ENCODE measurements around the gene PBX4.

The PBX4 gene

DNA sequence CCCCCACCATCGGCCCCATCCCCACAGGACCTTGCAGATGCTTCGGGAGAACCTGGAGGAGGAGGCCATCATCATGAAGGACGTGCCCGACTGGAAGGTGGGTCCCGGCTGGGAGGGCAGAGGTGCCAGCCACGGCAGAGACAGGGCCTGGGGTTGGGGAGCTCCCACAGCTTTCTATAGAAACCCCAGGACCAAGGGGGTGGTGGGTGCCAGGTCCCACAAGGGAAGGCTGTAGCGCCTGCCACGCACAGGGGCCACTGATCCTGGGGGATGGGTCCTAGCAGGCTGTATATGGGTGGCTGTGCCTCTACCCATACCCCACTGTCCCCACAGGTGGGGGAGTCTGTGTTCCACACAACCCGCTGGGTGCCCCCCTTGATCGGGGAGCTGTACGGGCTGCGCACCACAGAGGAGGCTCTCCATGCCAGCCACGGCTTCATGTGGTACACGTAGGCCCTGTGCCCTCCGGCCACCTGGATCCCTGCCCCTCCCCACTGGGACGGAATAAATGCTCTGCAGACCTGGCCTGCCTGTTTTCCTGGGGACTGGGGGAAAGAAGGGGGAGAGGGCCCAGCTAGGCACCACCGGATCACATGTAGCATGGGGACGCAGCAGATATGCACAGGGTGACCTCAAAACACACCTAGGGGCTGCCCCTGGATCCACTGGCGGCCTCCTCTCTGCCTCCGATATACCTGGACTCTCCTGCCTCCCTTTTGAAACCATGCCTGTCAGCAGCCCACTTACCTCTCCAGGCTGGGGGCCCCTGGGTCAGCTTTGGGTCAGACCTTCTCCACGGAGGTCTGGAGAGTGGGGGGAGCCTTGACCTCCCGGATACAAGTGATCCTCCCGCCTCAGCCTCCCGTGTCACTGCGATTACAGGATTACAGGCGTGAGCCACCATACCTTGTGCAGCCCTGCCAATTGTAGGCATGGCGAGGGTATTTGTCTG is 90.5 kb downstream of the PBX4 start:
- peaks cover 26% of the 10 kb centered on the region for H3K4me1 Mint-ChIP-seq
- H3K27ac Mint-ChIP-seq: peak overlapping the region in 1 of 2 donors; percentile 12
- ATAC-seq (peak; percentile 10), DNase-seq (no peak)
- H3K27me3 Mint-ChIP-seq: no peaks in the 10 kb centered on the region
- no peaks in the 10 kb centered on the region for H3K9me3 Mint-ChIP-seq
- H3K4me3 Mint-ChIP-seq: no peak overlapping the region

DNA sequence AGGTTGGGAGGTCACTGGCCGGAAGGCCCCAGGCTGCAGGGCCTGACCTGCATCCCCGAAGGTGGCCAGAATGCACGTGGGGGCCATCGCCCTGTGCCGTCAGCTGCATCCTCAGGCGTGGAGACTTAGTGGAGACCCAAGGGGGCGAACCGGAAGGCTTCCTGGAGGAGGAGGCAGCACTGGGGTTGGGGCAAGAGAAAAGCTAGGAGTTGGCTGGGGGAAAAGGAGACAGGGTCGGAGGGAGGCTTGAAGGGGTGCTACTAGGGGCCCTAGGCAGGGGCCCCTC is 91.2 kb downstream of the PBX4 start:
- Mint-ChIP-seq H3K9me3 (no peaks in the 10 kb centered on the region), H3K27me3 (no peaks in the 10 kb centered on the region), H3K27ac (peak overlapping the region in 1 of 2 donors; percentile 12), H3K4me3 (no peak overlapping the region), H3K4me1 (peaks cover 26% of the 10 kb centered on the region)
- DNase-seq (no peak), ATAC-seq (no peak)

DNA sequence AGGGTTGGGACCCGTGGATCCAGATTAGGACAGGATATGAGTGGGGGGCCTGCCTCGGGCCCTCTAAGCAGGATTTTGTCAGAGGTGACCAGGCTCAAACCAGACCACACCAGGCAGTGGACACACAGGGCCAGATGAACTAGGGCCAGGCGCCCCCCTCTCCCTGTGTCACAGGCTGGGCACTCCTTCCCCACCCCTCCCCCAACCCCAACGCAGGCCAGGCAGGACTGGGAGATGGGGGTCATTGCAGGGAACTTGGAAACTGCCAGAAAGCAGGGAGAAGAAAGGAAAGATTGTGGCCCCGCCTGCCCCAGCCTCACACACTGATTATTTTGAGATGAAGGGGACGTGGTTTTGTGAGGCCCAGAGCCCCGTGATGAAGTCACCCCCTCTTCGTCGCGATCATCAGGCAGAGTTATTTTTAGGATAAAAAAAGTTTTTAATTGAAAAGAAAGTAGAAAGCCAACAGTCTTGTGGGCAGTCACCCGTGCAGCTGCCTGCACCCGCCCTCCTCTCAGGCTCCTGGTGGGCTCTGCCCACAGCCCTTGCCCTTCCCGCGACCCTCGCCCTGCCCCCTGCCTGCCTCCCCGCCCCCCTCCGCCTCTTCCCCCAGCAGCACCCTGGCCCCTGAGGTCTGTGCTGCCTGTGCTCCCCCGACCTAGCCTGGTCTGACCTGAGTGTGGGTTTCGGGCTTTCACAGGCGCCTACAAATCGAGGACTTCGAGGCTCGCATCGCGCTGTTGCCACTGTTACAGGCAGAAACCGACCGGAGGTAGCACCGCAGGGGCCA is 91.7 kb downstream of the PBX4 start:
- Mint-ChIP-seq H3K27ac (no peak overlapping the region), H3K27me3 (no peaks in the 10 kb centered on the region), H3K4me1 (peaks cover 21% of the 10 kb centered on the region), H3K4me3 (no peak overlapping the region), H3K9me3 (no peaks in the 10 kb centered on the region)
- ATAC-seq: no peak
- DNase-seq: no peak

DNA sequence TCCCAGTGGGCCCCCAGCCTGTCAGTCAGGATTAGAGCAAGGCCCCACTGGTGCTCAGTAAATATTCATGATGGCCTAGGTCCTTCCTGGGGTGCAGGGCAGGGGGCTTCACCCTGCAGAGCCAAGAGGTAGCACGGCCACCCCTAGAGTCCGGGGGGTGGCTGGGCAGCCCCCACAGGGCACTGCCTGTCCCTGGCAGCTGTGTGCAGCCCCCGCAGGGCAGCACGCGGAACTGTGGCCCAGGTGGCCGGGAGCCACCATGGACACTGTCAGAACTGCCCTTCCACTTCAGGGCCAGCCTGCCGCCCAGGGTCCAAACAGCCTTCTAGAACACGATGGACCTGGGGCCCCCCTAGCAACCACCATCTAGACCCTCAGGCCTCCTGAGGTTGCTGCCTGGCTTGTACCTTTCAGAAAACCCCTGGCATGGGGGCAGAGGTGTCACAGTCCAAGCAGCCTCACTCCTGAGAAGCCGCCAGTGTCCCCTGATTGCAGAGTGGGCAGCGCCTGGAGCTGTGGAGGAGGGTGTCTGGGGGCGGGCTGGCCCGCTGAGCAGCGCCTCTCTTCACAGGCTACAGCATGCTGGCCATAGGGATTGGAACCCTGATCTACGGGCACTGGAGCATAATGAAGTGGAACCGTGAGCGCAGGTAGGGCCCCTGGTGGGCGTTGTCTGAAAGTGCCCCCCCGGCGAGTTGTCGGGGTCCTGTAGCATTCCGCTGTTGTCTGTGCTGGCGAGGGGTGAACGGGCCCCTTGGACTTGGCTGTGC is 92.7 kb downstream of the PBX4 start:
- DNase-seq (no peak), ATAC-seq (no peak)
- no peak overlapping the region for H3K27ac Mint-ChIP-seq
- no peak overlapping the region for H3K4me3 Mint-ChIP-seq
- H3K4me1 Mint-ChIP-seq: peaks cover 24% of the 10 kb centered on the region
- H3K27me3 Mint-ChIP-seq: no peaks in the 10 kb centered on the region
- H3K9me3 Mint-ChIP-seq: no peaks in the 10 kb centered on the region

DNA sequence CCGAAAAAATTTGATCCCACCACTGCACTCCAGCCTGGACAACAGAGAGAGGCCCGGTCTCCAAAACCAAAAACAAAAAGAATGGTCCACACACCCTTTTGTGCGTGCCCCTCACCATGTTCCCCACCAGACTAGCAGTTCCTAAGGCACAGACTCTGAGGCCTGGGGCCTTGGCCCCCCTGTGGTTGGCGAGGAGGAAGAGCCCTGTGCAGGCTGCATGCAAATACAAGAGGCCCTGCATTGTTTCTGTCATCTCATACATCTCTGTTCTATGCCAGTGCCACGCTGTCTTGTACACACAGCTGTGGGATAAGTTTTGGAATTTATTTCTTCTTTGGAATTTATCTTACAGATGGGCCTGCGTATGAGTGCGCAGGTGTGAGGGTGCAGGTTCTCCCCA is 94.4 kb downstream of the PBX4 start:
- Mint-ChIP-seq H3K27ac (peak overlapping the region in 1 of 2 donors; percentile 19), H3K4me1 (peaks cover 42% of the 10 kb centered on the region), H3K9me3 (no peaks in the 10 kb centered on the region), H3K27me3 (no peaks in the 10 kb centered on the region), H3K4me3 (no peak overlapping the region)
- no peak for DNase-seq
- no peak for ATAC-seq

DNA sequence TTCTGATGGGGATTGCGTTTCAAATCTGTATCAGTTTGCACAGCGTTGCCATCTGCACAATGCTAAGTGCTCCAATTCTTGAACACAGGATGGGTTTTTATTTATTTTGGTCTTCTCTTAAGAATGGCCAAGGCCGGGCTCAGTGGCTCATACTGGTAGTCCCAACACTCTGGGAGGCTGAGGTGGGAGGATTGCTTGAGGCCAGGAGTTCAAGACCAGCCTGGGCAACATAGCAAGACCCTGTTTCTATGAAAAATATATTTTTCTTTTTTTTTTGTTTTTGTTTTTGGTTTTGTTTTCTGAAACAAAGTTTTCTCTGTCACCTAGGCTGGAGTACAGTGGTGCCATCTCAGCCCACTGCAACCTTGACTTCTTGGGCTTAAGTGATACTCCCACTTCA is 95.3 kb downstream of the PBX4 start:
- Mint-ChIP-seq H3K9me3 (no peaks in the 10 kb centered on the region), H3K27me3 (no peaks in the 10 kb centered on the region), H3K4me3 (no peak overlapping the region), H3K4me1 (peaks cover 46% of the 10 kb centered on the region), H3K27ac (no peak overlapping the region)
- ATAC-seq (no peak), DNase-seq (no peak)

DNA sequence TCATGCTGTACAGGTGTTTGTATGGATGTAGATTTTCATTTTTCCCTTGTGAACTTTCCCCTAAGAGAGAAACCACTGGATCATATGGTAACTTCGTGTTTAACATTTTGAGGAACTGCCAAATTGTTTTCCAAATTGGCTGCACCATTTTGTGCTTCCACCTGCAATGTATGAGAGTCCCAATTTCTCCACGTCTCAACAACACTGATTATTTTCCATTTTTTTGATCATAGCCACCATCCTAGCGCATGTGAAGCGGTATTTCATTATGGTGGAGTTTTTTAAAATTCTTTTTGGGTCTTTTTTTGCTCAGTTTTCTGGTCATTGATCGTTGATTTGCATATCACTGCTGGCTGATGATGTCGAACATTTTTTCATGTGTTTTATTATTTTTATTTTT is 97.5 kb downstream of the PBX4 start:
- no peak for ATAC-seq
- Mint-ChIP-seq H3K4me3 (no peak overlapping the region), H3K4me1 (peaks cover 53% of the 10 kb centered on the region), H3K27me3 (no peaks in the 10 kb centered on the region), H3K27ac (no peak overlapping the region), H3K9me3 (no peaks in the 10 kb centered on the region)
- no peak for DNase-seq

DNA sequence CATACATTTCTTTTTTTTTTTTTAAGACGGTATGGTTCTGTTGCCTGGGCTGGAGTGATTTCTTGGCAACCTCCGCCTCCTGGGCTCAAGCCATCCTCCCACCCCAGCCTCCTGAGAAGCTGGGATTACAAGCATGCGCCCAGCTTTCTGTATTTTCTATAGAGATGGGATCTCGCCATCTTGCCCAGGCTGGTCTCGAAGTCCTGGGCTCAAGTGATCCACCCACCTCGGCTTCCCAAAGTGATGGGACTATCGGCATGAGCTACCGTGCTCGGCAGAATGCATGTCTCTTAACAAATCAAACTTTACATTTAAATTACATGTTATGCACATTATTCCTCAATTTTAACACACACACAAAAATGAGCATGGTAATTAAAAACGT is 101.3 kb downstream of the PBX4 start:
- no peaks in the 10 kb centered on the region for H3K27me3 Mint-ChIP-seq
- H3K27ac Mint-ChIP-seq: peak overlapping the region; percentile 33 to 96
- H3K4me1 Mint-ChIP-seq: peaks cover 56% of the 10 kb centered on the region
- no peak for DNase-seq
- no peak for ATAC-seq
- H3K4me3 Mint-ChIP-seq: peak overlapping the region; percentile 86 to 93
- H3K9me3 Mint-ChIP-seq: no peaks in the 10 kb centered on the region

DNA sequence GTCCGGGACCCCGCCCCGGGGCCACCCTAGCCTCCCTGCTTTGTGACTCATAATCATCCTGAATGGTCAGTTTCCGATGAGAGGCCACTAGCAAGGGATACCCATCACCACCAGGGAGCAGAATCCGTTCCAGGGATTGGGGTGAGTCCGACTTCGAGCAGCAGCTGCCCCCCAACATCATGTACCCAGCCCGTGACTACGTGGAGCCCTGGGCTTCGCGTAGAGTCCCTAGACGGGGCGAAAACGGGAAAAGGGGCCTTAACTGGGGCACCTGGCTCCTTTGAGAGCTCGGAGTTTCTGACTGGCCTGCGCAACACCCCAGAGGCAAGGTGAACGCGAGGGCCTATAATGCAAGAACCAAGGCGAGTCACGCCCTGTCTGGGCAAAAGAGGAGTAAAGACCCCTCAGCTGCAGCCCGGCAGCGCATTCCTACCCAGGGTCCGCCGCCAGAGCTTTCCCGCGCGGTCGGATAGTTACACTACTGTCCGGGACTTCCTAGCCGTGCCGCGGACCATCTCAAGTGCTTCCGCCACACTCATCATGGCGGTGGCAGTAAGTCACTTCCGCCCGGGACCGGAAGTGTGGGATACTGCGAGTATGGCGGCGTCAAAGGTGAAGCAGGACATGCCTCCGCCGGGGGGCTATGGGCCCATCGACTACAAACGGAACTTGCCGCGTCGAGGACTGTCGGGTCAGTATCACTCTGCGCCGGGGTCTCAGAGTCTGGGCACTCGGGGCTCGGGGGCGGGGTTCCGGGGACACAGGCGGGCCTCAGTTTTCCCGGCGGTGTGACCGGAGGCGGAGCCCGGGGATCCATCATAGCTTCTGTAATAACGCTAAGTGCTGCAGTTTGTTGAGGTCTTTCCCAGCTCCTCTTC is 102.6 kb downstream of the PBX4 start, which contains the start of gene NDUFA13:
Gene NDUFA13, plus strand, starts transcription at position 584 of the 878 bp plus-strand sequence. Its CDS starts 14 bp downstream, at position 598.
- Mint-ChIP-seq H3K4me1 (peaks cover 53% of the 10 kb centered on the region), H3K27ac (peak within 1 kb of the TSS; percentile 95 to 96), H3K9me3 (no peaks in the 10 kb centered on the region), H3K27me3 (no peaks in the 10 kb centered on the region), H3K4me3 (peak within 1 kb of the TSS; percentile 86 to 93)
- DNase-seq: peak; percentile 94 to 95
- peak; percentile 93 for ATAC-seq

DNA sequence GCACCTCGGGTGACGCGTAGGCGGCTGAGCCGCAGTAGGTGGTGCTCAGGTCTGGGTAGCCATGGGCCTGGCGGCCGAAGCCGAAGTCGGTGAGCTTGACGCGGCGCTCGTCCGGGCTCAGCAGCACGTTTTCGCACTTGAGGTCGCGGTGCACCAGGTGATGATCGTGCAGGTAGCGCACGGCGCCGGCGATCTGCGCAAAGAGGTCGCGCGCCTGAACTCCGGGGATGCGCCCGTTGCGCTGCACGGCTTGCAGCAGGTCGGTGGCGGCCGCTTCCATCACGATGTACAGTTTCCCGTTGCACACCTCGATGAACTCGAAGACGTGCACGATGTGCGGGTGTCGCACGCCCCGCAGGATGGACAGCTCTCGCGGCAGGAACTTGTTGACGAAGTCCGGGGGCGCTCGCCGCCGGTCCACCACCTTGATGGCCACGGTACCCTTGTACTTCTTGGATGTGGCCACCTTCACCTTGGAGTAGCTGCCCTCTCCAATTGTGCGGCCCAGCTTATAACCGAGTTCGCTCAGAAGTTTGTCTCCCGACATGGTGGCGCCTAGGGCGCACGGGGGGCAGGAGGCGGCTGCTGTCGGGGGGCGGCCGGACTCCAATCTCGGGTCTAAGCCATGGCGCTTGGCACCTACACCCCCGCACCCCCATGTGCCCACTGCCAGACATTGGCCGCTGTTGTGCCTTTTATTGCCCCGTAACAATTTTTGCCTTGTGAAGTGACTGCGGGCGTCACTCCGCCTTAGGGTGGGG is 103.4 kb downstream of the PBX4 start, which contains the start of gene TSSK6:
Gene TSSK6, minus strand, starts transcription at position 668 of the 761 bp plus-strand sequence. Its CDS starts 121 bp downstream, at position 547.
- ATAC-seq (no peak), DNase-seq (no peak)
- H3K27ac Mint-ChIP-seq: peak within 1 kb of the TSS; percentile 95 to 96
- peak within 1 kb of the TSS; percentile 86 to 93 for H3K4me3 Mint-ChIP-seq
- no peaks in the 10 kb centered on the region for H3K27me3 Mint-ChIP-seq
- peaks cover 45% of the 10 kb centered on the region for H3K4me1 Mint-ChIP-seq
- no peaks in the 10 kb centered on the region for H3K9me3 Mint-ChIP-seq

DNA sequence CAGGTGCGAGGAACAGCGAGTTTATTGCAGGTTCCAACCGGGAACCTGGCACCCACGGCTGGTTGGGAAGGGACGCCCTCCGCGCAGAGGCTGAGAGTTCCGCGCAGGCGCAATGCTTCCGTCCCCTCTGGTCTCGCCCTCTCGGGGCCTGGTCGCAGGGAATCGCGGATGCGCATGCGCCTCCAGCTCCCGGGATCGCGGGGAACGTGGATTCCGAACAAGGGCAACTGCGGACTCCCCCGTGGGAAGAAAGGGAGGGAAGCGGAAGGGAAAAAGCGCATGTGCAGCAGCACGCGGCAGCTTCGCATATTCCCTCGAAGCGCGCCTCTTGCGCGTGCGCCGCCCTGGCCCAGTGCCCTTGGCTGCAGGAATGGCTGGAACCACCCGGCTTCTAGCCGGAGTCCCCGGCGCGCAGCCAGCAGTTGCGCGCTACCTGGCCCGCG is 104.3 kb downstream of the PBX4 start:
- Mint-ChIP-seq H3K27ac (peak overlapping the region in 1 of 2 donors; percentile 42), H3K9me3 (no peaks in the 10 kb centered on the region), H3K27me3 (no peaks in the 10 kb centered on the region), H3K4me3 (peak overlapping the region; percentile 50 to 73), H3K4me1 (peaks cover 37% of the 10 kb centered on the region)
- DNase-seq (no peak), ATAC-seq (no peak)

DNA sequence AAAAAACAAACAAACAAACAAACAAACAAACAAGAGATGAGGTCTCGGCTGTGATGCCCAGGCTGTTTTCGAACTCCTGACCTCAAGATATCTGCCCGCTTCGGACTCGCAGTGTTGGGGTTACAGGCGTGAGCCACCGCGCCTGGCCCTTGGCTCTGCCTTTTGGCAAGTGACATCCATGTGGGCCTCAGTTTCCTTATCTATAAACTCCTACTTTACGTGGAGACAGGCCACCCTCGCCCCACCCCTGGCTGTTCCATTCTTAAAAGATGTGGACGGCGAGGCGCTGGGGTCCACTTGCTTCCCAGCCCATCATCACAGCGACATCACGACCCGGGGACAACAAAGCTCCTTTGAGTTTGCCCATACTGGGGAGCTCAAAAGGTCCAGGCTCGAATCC is 104.8 kb downstream of the PBX4 start:
- no peak for DNase-seq
- no peaks in the 10 kb centered on the region for H3K9me3 Mint-ChIP-seq
- H3K27ac Mint-ChIP-seq: peak overlapping the region in 1 of 2 donors; percentile 34
- ATAC-seq: no peak
- H3K27me3 Mint-ChIP-seq: no peaks in the 10 kb centered on the region
- peaks cover 33% of the 10 kb centered on the region for H3K4me1 Mint-ChIP-seq
- peak overlapping the region in 1 of 2 donors; percentile 73 for H3K4me3 Mint-ChIP-seq

All from stimulated activated naive CD8-positive, alpha-beta T cell treated with anti-CD3 and anti-CD28 coated beads, Interleukin-15, amount 100 ng/mL, for 72 hours (primary cell).